Measurements from ENCODE around the gene STAG3.
"Not testable (repeated sequence)": the region's sequence is repeated elsewhere in the genome, so short reads cannot be mapped to it uniquely, and the experiment has no call there.

STAG3 gene

DNA sequence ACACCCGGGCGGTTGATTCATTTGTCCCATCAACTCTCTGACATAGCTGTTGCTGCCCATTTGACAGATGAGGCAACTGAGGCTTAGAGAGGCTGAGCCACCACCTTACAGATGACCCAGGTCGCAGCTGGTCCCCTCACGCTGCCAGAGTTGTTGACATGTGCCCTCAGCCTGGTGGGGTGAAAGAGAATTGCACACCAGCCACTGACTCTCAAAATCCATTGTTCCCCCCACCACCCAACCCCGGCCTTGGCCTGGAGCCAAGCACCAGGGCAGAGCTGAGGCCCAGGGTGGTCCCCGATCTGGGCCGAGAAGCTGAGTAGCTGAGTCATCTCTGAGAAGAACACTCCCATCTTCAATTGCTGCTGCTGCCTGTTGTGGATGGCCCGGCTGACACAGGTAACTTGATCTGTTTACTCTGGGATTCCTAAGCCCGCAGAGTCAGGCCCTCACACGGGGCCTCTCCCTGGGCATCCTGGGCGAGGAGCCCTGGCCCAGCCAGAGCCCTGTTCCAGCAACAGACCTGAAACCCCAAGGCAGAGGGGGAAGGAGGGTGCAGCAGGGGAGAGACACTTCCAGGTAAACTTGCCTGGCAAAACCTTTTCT lies 69.5 kb downstream of the STAG3 start:
- DNase-seq (ENCODE audit: low read depth): no peak

DNA sequence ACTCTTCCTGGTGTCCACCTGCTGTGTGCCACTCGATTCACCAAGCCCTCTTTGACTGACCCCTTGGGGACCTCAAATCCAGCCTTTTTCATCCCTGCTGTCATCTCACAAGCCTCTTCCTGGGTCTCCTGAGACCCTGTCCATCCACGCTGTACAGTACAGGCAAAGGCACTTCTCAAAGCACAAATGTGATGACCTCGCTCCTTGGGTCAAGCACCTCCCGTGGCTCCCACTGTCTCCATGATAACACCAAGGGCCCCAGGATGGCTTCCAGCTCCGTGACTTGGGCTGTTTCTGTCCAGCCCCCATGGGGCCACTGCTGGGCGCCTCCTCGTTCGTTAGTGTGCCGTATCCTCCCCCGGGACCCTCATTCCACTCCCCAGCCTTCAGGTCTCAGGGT lies 70.8 kb downstream of the STAG3 start:
- DNase-seq (ENCODE audit: low read depth): no peak

DNA sequence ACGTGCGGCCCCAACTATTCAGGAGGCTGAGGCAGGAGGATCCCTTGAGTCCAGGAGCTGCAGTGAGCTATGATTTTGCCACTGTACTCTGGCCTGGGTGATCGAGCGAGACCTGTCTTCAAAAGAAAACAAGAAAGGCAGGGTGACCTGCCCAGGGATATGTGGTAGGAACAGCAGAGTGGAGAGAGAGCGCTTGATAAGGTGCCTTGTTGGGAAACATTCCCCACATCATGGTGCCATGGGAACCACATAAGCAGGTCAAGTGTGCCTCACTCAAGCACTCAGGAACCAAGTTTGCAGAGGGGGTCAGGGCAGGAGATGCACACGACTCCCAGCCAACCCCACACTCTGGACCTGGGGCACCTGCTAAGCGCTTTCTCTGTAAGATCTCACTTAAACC lies 79.3 kb downstream of the STAG3 start:
- DNase-seq (ENCODE audit: low read depth): no peak

DNA sequence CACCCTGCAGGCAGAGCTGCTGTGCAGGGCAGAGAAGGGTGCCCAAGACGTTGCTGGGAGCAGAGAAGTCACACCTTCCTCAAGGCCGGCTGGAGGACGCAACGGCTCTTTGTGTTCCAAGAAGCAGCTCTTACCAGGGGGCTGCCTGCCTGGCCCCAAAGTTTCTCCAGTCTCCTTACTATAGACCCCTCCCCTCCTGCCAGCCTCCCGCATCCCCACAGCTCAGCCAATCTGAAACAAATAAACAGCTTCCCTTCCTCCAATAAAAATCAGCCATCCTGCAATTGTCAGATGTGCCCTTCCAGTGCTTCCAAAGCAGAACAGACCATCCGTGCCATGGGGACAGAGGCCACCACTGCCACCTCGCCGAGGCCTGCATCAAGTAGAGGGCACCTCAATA lies 82.3 kb downstream of the STAG3 start:
- DNase-seq (ENCODE audit: low read depth): not testable (repeated sequence)

DNA sequence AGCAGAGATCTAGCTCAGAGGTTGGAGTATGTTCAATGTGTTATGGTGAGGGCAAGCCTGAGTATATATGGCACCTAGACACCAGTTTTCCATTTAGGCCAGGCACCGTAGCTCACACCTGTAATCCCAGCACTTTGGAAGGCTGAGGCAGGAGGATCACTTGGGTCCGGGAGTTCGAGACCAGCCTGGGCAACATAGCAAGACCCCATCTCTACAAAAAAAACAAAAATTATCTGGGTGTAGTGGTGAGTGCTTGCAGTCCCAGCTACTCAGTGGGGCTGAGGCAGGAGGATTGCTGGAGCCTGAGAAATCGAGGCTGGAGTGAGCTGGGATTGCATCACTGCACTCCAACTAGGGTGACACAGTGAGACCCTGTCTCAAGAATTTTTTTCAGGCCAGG lies 85.2 kb downstream of the STAG3 start:
- DNase-seq (ENCODE audit: low read depth): not testable (repeated sequence)

All from stimulated activated CD8-positive, alpha-beta memory T cell treated with anti-CD3 and anti-CD28 coated beads, Interleukin-12 subunit alpha, Interleukin-12 subunit beta, amount 100 ng/mL, for 4 hours (primary cell).